GM10248 (cell line): ENCODE data around the gene CPLX1.

ENCODE experiments used
- CTCF ChIA-PET: fragments of 300-600 bp; sonication (Branson Sonifier 250); formaldehyde crosslinking; extraction: SDS; loops from one replicate; lab custom pipeline; 2021; ENCODE audit warnings: antibody characterized with exemption; lab: Yijun Ruan, JAX
- POLR2A ChIA-PET: fragments of 350-650 bp; sonication (Branson Sonifier 250); formaldehyde crosslinking; extraction: SDS; loops from one replicate; lab custom pipeline; 2020; ENCODE audit warnings: antibody characterized with exemption; lab: Yijun Ruan, JAX
- DNase-seq: peaks from one replicate; pipeline ENCODE4 v3.0.0; 2012; ENCODE audit errors: extremely low spot score
- CTCF ChIP-seq: IDR thresholded peaks from 2 replicates; pipeline ENCODE4 v1.5.1; 2012; ENCODE audit warnings: mild to moderate bottlenecking, low read depth; ENCODE audit errors: extremely low read depth, missing control alignments, control extremely low read depth

CPLX1 gene

GRCh38 chr4:857461-857860 is 31.5 kb upstream of the CPLX1 start:
- ChIA-PET POLR2A (no interaction called here), CTCF (interaction anchor here (1.0 kb wide), 1 partner anchor 115 kb away, joined by 3 read pairs; no protein-coding TSS in a partner anchor)
- TF ChIP-seq CTCF: no peak
- DNase-seq: no peak

- DNase-seq: no peak
- TF ChIP-seq CTCF: no peak
- CTCF ChIA-PET: interaction anchor here (1.1 to 1.2 kb wide), 2 partner anchors 8 to 23 kb away, joined by 3 to 5 read pairs; no protein-coding TSS in a partner anchor
- POLR2A ChIA-PET: no interaction called here
Measured at GRCh38 chr4:856225-856901, 30.4 kb upstream of the CPLX1 start.

- no peak for DNase-seq
- ChIA-PET POLR2A (no interaction called here), CTCF (interaction anchor here (1.1 kb wide), 1 partner anchor 9 kb away, joined by 5 read pairs; no protein-coding TSS in a partner anchor)
- no peak for TF ChIP-seq CTCF
Measured at GRCh38 chr4:855880-856224, 29.9 kb upstream of the CPLX1 start.

GRCh38 chr4:854356-854755 is 28.4 kb upstream of the CPLX1 start:
- POLR2A ChIA-PET: no interaction called here

GRCh38 chr4:853416-853781 is 27.5 kb upstream of the CPLX1 start:
- POLR2A ChIA-PET: no interaction called here
- TF ChIP-seq CTCF: no peak
- DNase-seq: no peak
- CTCF ChIA-PET: no interaction called here

More at GRCh38 chr4:854356-854755, 28.4 kb upstream of the CPLX1 start:
- no peak for DNase-seq
- no peak for TF ChIP-seq CTCF
- CTCF ChIA-PET: no interaction called here

GRCh38 chr4:851701-852430 is 25.9 kb upstream of the CPLX1 start:
- TF ChIP-seq CTCF: no peak
- ChIA-PET POLR2A (no interaction called here), CTCF (no interaction called here)
- DNase-seq: no peak
